ENCODE results near the gene PKM.

The PKM gene

DNA sequence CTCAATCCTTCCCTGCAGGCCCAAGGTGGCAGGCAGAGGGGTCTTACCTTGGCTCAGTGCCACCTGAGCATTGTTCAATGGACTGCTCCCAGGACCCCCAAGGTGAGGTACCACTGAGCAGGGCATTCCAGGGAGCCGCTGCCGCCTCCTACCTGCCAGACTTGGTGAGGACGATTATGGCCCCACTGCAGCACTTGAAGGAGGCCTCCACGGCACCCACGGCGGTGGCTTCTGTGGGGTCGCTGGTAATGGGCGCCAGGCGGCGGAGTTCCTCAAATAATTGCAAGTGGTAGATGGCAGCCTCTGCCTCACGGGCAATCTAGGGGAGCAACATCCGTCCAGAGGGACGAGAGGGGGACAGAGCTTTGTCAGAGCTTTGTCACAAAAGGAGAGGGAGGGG lies 28.7 kb downstream of the PKM start:
- no peak for TF ChIP-seq POLR2A (IDR thresholded peaks at IDR 0.05; ENCODE audit: low read depth, low read length)
- DNase-seq (ENCODE audit: insufficient read length, low spot score) (no peak), FAIRE-seq (no peak)

DNA sequence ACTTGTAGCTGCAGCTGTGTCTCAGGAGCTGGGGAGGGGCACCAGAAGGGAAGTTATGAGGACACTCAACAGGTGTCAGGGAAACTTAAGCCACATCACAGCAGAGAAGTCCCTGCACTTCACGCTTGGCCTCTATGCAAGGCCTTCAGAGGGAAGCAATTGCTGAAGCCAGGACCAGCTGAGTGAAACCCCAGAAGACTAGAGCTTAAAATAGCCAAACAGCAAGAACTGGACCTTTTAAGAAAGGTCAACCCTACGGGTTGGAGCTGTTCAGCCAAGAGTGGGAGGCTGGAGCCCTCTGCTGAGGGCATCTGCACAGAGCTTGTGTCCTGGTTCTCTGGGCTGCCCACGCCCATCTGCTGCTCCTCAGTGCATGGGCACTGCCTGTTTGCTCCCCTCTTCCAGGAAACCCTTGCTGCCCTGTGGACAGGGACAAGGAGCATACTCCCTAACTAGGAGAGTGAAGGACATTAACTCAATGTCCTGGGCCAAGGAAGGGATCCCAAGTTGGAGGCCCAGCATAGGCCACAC lies 29.5 kb downstream of the PKM start:
- no peak for TF ChIP-seq POLR2A (IDR thresholded peaks at IDR 0.05; ENCODE audit: low read depth, low read length)
- no peak for DNase-seq (ENCODE audit: insufficient read length, low spot score)
- no peak for FAIRE-seq

DNA sequence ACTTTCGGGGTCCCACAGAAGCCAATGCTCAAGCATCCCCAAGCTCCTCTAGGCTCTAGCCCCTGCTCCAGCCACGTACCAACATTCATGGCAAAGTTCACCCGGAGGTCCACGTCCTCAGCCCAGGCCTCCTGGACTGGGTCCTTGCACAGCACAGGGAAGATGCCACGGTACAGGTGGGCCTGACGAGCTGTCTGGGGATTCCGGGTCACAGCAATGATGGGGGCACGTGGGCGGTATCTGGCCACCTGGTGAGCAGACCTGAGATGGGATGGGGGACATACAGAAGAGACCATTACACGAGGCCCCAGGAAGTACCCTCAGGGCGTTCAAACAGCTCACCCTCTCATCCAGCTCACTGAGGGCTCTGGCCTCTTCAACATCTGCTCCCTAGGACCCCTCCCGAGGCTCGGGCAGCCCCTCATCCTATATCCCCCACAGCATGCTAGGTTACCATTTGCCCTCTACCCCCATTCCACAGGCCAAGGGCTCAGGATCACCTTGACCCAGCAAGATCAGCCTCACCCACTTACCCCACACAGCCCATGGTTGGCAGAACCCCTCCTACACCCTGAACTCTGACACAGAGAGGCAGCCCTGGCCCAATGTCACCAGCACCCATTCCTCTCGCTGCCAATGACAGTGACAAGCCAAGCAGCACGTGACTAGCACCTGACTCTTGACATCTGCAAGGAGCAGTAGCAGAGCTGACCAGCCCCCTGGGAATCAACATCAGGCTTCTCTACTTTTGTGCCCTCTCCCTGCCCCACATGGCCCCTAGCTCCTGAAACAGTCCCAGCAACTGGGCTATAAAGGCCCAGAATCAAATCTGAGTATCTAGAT lies 30.4 kb downstream of the PKM start:
- no peak for TF ChIP-seq POLR2A (IDR thresholded peaks at IDR 0.05; ENCODE audit: low read depth, low read length)
- DNase-seq (ENCODE audit: insufficient read length, low spot score) (no peak), FAIRE-seq (no peak)

DNA sequence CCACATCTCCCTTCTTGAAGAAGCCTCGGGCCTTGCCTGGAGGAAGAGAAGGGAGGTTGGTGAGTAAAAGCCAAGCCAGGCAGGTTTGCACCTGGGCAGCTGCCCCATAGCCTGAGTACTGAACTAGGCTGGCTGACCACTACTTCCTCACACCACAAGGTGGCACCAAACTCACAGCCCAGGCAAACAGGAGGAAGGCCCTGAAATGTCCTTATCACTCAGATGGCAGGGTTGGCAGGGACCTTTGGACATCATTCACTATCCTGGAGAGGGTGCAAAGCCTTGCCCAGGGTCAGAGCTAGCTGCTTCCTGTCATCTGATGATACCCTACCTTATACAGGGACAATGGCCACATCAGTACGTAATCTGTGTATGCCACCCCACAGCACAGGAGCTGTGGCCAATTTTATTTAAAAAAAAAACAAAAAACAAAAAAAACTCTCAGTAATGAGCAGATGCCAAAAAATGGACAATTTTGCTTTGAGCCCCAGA lies 31.2 kb downstream of the PKM start:
- FAIRE-seq = no peak
- no peak for TF ChIP-seq POLR2A (IDR thresholded peaks at IDR 0.05; ENCODE audit: low read depth, low read length)
- DNase-seq (ENCODE audit: insufficient read length, low spot score) = peak; percentile 67

- no peak for FAIRE-seq
- DNase-seq (ENCODE audit: insufficient read length, low spot score) = no peak
- TF ChIP-seq POLR2A (IDR thresholded peaks at IDR 0.05; ENCODE audit: low read depth, low read length) = no peak
Observed at GRCh38 chr15:72199205-72199515, 31.8 kb downstream of the PKM start.

DNA sequence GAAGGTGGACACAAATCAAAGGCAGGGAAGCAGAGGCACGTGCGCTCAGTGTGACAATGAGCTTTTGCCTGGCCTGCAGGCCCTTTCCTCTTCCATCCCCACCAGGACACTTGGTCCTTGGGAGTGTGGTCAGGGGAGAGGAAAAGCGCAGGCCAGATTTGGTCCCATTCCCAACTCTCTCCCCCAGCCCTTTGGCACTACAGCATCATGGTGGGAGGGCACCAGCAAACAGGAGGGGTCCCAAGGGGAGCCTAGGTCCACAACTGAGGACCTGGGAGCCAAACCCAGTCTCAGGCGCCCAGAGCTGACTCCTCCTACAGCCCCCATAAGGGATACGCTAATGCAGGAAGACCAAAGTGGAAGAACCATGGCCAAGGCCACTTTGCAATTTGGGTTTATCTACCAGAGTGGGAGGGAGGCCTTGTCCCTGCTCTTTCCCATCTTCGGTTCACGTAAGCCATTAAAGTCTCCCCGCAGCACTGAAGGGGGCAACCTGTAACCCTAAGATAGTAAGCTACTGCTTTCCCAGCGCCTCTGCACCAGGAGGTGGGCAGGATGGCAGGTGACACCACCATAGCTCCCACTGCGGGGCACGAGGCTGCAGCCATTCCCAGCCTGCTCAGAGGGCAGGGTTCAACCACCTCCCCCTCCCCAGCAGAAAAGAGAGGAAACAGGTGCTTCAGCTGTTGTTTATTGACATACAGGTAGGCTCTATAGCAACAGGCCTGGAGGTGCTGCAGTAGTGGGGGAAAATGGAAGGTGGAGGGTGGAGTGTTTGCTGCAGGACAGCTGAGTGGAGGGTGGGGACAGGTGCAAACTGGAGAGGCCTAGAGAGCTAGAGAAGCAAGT lies 32.4 kb downstream of the PKM start:
- FAIRE-seq (no peak), DNase-seq (ENCODE audit: insufficient read length, low spot score) (no peak)
- no peak for TF ChIP-seq POLR2A (IDR thresholded peaks at IDR 0.05; ENCODE audit: low read depth, low read length)

GRCh38 chr15:72197460-72198355 lies 33.3 kb downstream of the PKM start, which contains the start of gene GRAMD2A:
TSS of gene GRAMD2A (minus strand) at chr15:72197787.
- TF ChIP-seq POLR2A (IDR thresholded peaks at IDR 0.05; ENCODE audit: low read depth, low read length) = no peak
- DNase-seq (ENCODE audit: insufficient read length, low spot score) (no peak), FAIRE-seq (no peak)

DNA sequence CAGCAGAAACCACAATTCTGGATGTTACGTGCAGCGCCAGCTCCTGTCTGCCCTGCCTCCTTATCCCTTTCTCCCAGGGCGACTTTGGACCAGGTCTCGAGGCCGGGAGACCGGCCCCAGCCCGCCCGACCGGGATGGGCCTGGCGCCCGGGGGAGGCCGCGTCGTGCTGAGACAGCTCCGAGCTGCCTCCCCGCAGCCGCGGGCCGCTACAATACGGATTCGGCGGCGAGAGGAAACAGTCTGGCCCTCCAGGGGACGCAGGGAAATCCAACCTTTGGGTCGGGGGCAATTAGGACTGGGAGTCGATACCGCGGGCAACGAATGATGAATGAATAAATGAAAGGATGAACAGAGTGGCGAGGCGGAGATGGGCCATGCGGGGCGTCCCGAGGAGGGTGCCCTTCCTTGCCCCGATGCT lies 33.9 kb downstream of the PKM start:
- DNase-seq (ENCODE audit: insufficient read length, low spot score) = no peak
- no peak for TF ChIP-seq POLR2A (IDR thresholded peaks at IDR 0.05; ENCODE audit: low read depth, low read length)
- FAIRE-seq = no peak

GRCh38 chr15:72196409-72197040 lies 34.5 kb downstream of the PKM start:
- DNase-seq (ENCODE audit: insufficient read length, low spot score) (no peak), FAIRE-seq (no peak)
- no peak for TF ChIP-seq POLR2A (IDR thresholded peaks at IDR 0.05; ENCODE audit: low read depth, low read length)

GRCh38 chr15:72195101-72195511 lies 35.9 kb downstream of the PKM start:
- DNase-seq (ENCODE audit: insufficient read length, low spot score) (no peak), FAIRE-seq (no peak)
- TF ChIP-seq POLR2A (IDR thresholded peaks at IDR 0.05; ENCODE audit: low read depth, low read length) = no peak

DNA sequence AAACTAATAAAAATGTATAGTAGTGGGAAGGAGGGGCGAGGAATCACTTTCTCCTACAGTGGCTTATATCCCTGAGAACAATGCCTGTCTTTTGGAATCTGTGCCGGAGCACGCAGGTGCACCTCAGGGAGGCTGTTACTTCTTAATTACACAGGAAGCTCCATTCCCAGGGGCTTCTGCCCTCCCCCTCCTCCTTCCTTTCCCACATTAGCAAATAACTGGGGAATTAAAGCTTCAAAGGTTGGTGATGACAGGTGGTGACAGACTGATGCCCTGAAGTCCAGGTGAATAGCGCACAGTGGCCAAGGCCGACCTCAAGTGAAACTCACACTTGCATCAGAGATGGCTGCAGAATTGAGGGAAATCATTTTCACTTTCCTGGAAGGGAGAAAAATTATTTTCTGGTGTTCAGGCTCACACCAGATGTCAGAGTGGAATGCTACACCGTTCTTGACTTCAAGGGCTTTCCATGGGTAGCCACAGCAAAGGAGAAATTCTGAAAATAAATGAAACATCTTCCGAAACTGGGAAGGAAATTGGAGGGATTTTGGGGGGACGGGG lies 37.1 kb downstream of the PKM start:
- TF ChIP-seq POLR2A (IDR thresholded peaks at IDR 0.05; ENCODE audit: low read depth, low read length) = no peak
- DNase-seq (ENCODE audit: insufficient read length, low spot score) (no peak), FAIRE-seq (no peak)

DNA sequence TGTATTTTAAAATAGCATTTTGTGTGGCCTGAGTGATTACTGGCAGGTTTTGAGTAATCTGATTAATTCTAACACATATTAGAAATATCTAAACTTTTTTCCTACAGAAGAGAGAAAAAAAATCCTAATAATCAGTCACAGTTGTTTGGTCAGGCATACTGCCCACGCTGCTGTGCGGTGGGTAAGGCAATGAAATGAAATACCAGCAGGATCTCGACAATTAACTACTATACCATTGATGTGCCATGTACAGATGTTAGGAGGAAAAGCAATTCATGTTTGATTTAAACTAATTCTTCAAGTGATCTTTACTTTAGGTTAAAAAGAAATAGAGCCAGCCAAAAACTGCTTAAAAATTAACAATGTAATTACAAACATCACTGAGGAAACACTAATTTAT lies 38.6 kb downstream of the PKM start:
- FAIRE-seq = no peak
- TF ChIP-seq POLR2A (IDR thresholded peaks at IDR 0.05; ENCODE audit: low read depth, low read length) = no peak
- no peak for DNase-seq (ENCODE audit: insufficient read length, low spot score)
